Ovary (tissue), 9 donors: ENCODE measurements around the gene RNF186. TPM values are rescaled to one million over a fixed set of nuclear protein-coding genes. Genes with fewer than 3 reads are reported as not detected.

Source experiments
- DNase-seq, 5 donors: peaks; one replicate each; pipeline ENCODE4 v3.0.0-alpha.2; 2019 to 2020
- H3K27ac ChIP-seq, 2 donors: fragments of 200-600 bp; one replicate each; pipeline versions ENCODE4 v1.5.1 to v1.8.0; 2019 to 2022
- H3K27me3 ChIP-seq: fragments of 200-600 bp; one replicate; pipeline ENCODE4 v1.8.0; 2022
- H3K36me3 ChIP-seq: fragments of 200-600 bp; sonication (generic); one replicate; pipeline ENCODE4 v1.5.1; 2019
- H3K4me1 ChIP-seq: one replicate; pipeline ENCODE4 v1.8.1; 2013; ENCODE audit warnings: mild to moderate bottlenecking, moderate library complexity; ENCODE audit not compliant: insufficient read depth
- H3K4me3 ChIP-seq: fragments of 200-600 bp; sonication (generic); one replicate; pipeline ENCODE4 v1.5.1; 2017
- H3K9me3 ChIP-seq, 2 donors: fragments of 200-600 bp in 1 of 2; sonication (generic) in 1 of 2; one replicate each; pipeline versions ENCODE4 v1.5.1 to v1.8.1; 2013 to 2019; ENCODE audit warnings: mild to moderate bottlenecking in 1 of 2, moderate library complexity in 1 of 2
- EP300 ChIP-seq: sonication (generic); formaldehyde crosslinking; IDR thresholded peaks from one replicate; pipeline ENCODE4 v1.6.1; 2017; ENCODE audit warnings: antibody characterized with exemption
- POLR2A ChIP-seq: fragments of 450-650 bp; IDR thresholded peaks from one replicate; pipeline ENCODE4 v1.6.1; 2017; ENCODE audit warnings: antibody characterized with exemption, mild to moderate bottlenecking, moderate library complexity
- WGBS, 3 donors: extraction: QIAGEN DNeasy Blood & Tissue Kit in 1 of 3; methylation state at CpG; one replicate each; pipeline versions ENCODE4 v1.1.5 to v1.1.7; 2013 to 2017; 5-methylcytosine and 5-hydroxymethylcytosine counted together
- intact Hi-C, 4 donors: fragments of 100-400 bp; cut with DNase I; formaldehyde crosslinking; loops; one replicate each; pipeline versions ENCODE4 v1.11.0 to v1.15.1; 2022 to 2023
- polyA plus RNA-seq, 2 donors: library from polyadenylated mRNA; stranded (reverse); fragments of 200-250 nt in 1 of 2; fragments of 350-450 nt in 1 of 2; fragmentation: Illumina TruSeq in 1 of 2; extraction: RNeasy Lipid Tissue Mini Kit (QIAGEN cat#74804) in 1 of 2; gene quantifications; one replicate each; pipeline ENCODE4 v1.2.3, GENCODE V29; 2013 to 2014
- total RNA-seq, 7 donors: library from RNA; depleted of rRNA in 2 of 7; stranded (reverse); fragments of >200 nt in 2 of 7; fragmentation: NEBNext Ultra II Directional in 3 of 7; extraction: Animal tissue kit (Norgen Biotek cat#: 25700) in 3 of 7; gene quantifications; one replicate each; pipeline versions ENCODE4 v1.1.0 to v1.2.4, GENCODE V29; 2016 to 2023
- TF ChIP-seq, protein P1 (sequence below), 3 donors: fragments of 450-650 bp in 2 of 3; fragments of 200-600 bp in 1 of 3; IDR thresholded peaks; one replicate each; pipeline versions ENCODE4 v1.5.1 to v1.8.0; 2016 to 2022; ENCODE audit warnings: antibody characterized with exemption in 3 of 3, mild to moderate bottlenecking in 1 of 3
- donor health status: DM: no; HTN: no; CAD: no; lungs with moderate emphysema.
- donor health status: DM: no; HTN: no; CAD: no.
- donor health status: Bipolar disorder and iron deficiency.
- donor health status: DM: yes; HTN: yes; CAD: no.
- donor health status: DM: no; HTN: no; CAD: no.
- donor health status: DM: yes; HTN: yes; CAD: no.

The RNF186 gene
- total and polyA plus RNA-seq, 9 donors, result 0.11 to 1.4 (median 0.36) TPM; not detected in 4

DNA sequence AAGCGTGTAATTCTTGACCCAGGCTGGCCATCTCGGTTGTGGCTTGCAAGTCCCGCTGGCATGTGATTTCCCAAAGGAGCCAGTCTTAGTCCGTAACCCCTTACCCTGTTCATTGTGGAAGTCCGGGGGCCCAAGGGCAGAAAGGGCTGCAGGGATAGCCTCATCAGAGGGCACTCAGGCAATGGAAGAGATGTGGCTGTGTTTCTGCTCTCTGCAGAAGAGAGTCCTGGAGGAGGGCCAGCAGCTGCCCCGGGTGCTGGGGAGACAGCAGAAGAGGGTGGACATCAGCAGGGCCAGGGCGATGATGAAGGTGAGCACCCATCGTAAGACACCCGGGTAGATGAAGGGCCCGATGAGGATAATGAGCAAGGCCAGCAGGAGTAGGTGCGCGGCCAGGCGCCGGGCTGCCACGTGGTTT, 830 bp downstream of the RNF186 start:
- no peak for TF ChIP-seq POLR2A
- TF ChIP-seq EP300, result no peak
- TF ChIP-seq, protein P1, sequence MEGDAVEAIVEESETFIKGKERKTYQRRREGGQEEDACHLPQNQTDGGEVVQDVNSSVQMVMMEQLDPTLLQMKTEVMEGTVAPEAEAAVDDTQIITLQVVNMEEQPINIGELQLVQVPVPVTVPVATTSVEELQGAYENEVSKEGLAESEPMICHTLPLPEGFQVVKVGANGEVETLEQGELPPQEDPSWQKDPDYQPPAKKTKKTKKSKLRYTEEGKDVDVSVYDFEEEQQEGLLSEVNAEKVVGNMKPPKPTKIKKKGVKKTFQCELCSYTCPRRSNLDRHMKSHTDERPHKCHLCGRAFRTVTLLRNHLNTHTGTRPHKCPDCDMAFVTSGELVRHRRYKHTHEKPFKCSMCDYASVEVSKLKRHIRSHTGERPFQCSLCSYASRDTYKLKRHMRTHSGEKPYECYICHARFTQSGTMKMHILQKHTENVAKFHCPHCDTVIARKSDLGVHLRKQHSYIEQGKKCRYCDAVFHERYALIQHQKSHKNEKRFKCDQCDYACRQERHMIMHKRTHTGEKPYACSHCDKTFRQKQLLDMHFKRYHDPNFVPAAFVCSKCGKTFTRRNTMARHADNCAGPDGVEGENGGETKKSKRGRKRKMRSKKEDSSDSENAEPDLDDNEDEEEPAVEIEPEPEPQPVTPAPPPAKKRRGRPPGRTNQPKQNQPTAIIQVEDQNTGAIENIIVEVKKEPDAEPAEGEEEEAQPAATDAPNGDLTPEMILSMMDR (IDR thresholded peaks at IDR 0.05), result no peak
- no peak for DNase-seq
- intact Hi-C loops, result no loop called here
- no peak overlapping the region for H3K4me3 ChIP-seq
- H3K4me1 ChIP-seq, result no peaks in the 10 kb centered on the region
- 87 to 93% (median 88%) methylated on average over 15 of the region's 15 CpGs for WGBS, 3 donors
- H3K27me3 ChIP-seq, result no peaks in the 10 kb centered on the region
- H3K9me3 ChIP-seq, result no peaks in the 10 kb centered on the region
- H3K36me3 ChIP-seq, result no peaks in the 10 kb centered on the region
- no peak overlapping the region for H3K27ac ChIP-seq

DNA sequence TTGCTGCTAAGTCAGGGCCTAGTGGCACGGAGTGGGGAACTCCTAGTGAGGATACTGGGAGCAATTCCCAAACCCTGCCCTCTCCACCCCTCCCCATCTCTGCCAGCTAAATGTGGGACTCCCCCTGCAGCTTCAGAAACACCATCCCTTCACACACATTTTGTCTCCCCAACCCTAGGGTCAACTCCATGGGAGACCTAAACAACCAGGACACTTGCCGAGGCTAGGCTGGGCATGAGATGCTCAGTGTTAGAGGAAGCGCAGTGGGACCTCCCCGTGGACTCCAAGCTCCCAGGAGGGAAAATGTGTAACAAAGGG, 1.5 kb downstream of the RNF186 start:
- no peak overlapping the region for H3K27ac ChIP-seq
- TF ChIP-seq, protein P1 (IDR thresholded peaks at IDR 0.05), result no peak
- TF ChIP-seq EP300 (no peak), POLR2A (no peak)
- no peak for DNase-seq
- no peak overlapping the region for H3K4me3 ChIP-seq
- no peaks in the 10 kb centered on the region for H3K4me1 ChIP-seq
- H3K27me3 ChIP-seq, result no peaks in the 10 kb centered on the region
- intact Hi-C loops, result no loop called here
- H3K9me3 ChIP-seq, result no peaks in the 10 kb centered on the region
- H3K36me3 ChIP-seq, result no peaks in the 10 kb centered on the region
- WGBS, 3 donors, result 89 to 98% (median 91%) methylated on average over 4 of the region's 4 CpGs

DNA sequence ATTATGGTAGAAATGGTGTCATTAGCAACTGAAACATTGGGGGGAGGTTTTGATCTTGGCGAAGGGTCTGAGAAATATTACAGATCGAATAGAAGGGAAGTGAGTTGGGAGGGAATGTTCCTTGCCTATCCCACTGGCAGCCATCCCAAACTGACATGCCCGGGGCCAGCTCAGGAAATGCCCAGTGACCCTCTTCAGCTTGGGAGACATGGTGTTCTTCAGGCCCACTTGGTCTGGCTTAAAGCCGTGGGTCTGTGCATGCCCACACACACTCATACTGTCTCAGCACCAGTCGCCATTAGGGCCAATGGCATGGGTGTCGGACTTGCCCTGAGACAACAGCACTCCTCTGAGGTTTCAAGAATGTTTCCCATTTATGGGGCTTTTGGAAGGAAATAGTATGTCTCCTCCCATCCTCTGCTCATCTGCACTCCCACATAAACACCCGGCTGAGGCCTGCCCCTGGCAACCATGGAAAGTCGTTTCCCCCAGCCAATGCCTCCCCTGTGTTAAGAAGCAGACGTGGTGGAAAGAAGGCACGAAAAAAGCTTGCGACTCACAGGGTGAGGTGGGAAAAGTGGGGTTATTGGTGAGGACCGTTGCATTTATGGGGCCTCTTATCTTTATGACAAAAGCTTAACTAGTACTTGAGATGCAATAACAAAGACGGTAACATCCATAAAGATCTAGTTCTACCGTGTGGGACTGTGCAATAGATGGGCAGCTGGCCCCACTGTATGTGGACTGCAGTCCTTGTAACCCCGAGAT, 2.0 kb downstream of the RNF186 start:
- DNase-seq, result no peak
- 46 to 62% (median 48%) methylated on average over 15 of the region's 15 CpGs for WGBS, 3 donors
- no peak overlapping the region for H3K27ac ChIP-seq

DNA sequence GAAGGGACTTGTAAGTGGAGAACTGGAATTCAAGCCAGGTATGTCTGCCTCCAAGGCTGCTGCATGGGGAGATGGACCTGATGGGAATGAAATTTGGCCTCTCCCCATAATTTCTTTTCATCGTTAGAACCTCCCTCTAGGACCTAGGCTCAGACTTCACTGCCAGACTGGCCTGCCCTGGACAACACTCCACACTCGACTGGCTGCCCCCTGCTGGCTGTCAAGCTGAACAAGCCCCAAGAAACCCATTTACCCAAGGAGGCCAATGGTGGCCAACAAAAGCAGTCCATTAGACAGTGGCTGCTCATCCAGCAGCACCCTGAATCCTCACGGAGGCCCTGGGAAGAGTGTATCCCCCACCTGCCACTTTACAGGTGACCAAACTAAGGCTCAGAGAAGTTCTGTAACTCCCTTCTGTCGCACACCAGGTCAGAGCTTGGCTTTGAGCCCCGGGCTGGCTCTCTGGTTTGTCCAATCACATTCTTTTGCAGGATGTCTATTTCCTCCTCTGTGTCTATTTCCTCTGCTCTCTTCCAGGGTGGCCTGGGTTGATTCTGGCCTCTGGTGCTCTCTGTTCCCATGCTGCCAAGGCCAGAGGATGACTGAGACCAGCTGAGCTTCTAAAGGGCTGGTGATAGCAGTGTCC, 3.8 kb downstream of the RNF186 start:
- intact Hi-C loops, result no loop called here

More for the DNA sequence above, 2.0 kb downstream of the RNF186 start:
- H3K9me3 ChIP-seq, result no peaks in the 10 kb centered on the region
- no peaks in the 10 kb centered on the region for H3K27me3 ChIP-seq
- H3K4me1 ChIP-seq, result no peaks in the 10 kb centered on the region
- TF ChIP-seq, protein P1 (IDR thresholded peaks at IDR 0.05), result no peak
- no peak overlapping the region for H3K4me3 ChIP-seq
- H3K36me3 ChIP-seq, result no peaks in the 10 kb centered on the region
- intact Hi-C loops, result no loop called here

More for the DNA sequence above, 3.8 kb downstream of the RNF186 start:
- H3K4me3 ChIP-seq, result no peak overlapping the region
- H3K27ac ChIP-seq, result no peak overlapping the region
- H3K36me3 ChIP-seq, result no peaks in the 10 kb centered on the region
- H3K4me1 ChIP-seq, result no peaks in the 10 kb centered on the region
- TF ChIP-seq POLR2A (no peak), EP300 (no peak)
- TF ChIP-seq, protein P1 (IDR thresholded peaks at IDR 0.05), result no peak
- no peaks in the 10 kb centered on the region for H3K9me3 ChIP-seq
- no peak for DNase-seq
- WGBS, 3 donors, result 70 to 72% (median 71%) methylated on average over 5 of the region's 5 CpGs
- no peaks in the 10 kb centered on the region for H3K27me3 ChIP-seq
